Upper lobe of left lung (tissue), 6 donors: ENCODE data around the gene MEIOB. TPM values are rescaled to one million over a fixed set of nuclear protein-coding genes. Genes with fewer than 3 reads are reported as not detected.
"Not testable (repeated sequence)": the region's sequence is repeated elsewhere in the genome, so short reads cannot be mapped to it uniquely, and the experiment has no call there.

Experiments used
- ATAC-seq, 2 donors: fragments of 200-7000 bp; cut with Tn5 transposase; one replicate each; pipeline ENCODE4 v1.9.1; 2022; ENCODE audit warnings: mild to moderate bottlenecking in 2 of 2, moderate library complexity in 2 of 2; ENCODE audit not compliant: low FRiP score in 2 of 2
- DNase-seq, 2 donors: peaks; one replicate each; pipeline ENCODE4 v3.0.0-alpha.2; 2019 to 2020
- H3K27ac ChIP-seq, 4 donors: fragments of 200-600 bp; sonication (generic); one replicate each; pipeline ENCODE4 v1.5.1; 2016 to 2019
- H3K27me3 ChIP-seq, 4 donors: fragments of 200-600 bp; sonication (generic); one replicate each; pipeline ENCODE4 v1.5.1; 2017 to 2019
- H3K36me3 ChIP-seq, 4 donors: fragments of 200-600 bp; sonication (generic); one replicate each; pipeline ENCODE4 v1.5.1; 2016 to 2019
- H3K4me1 ChIP-seq, 4 donors: fragments of 200-600 bp; sonication (generic); one replicate each; pipeline ENCODE4 v1.5.1; 2018 to 2019
- H3K4me3 ChIP-seq, 4 donors: fragments of 200-600 bp; sonication (generic); one replicate each; pipeline ENCODE4 v1.5.1; 2017 to 2019; ENCODE audit warnings: mild to moderate bottlenecking in 2 of 4, moderate library complexity in 1 of 4
- H3K9me3 ChIP-seq, 4 donors: fragments of 200-600 bp; sonication (generic); one replicate each; pipeline ENCODE4 v1.5.1; 2018 to 2019
- EP300 ChIP-seq, 4 donors: sonication (generic); formaldehyde crosslinking; IDR thresholded peaks; one replicate each; pipeline ENCODE4 v1.5.1; 2017; ENCODE audit warnings: antibody characterized with exemption in 4 of 4, control low read depth in 2 of 4
- POLR2A ChIP-seq, 4 donors: fragments of 450-650 bp; IDR thresholded peaks; one replicate each; pipeline ENCODE4 v1.5.1; 2016 to 2017; ENCODE audit warnings: antibody characterized with exemption in 4 of 4, mild to moderate bottlenecking in 2 of 4
- POLR2AphosphoS5 ChIP-seq, 2 donors: sonication (generic); formaldehyde crosslinking; IDR thresholded peaks; one replicate each; pipeline ENCODE4 v1.5.1; 2017; ENCODE audit warnings: antibody characterized with exemption in 2 of 2
- WGBS, 2 donors: methylation state at CpG; one replicate each; pipeline ENCODE4 v1.1.5; 2017 to 2018; 5-methylcytosine and 5-hydroxymethylcytosine counted together
- total RNA-seq, 6 donors: library from RNA; depleted of rRNA in 4 of 6; stranded (reverse); fragments of >200 nt in 4 of 6; gene quantifications; one replicate each; pipeline versions ENCODE4 v1.1.0 to v1.2.1, GENCODE V29; 2016 to 2021
- TF ChIP-seq, protein P1 (sequence below), 6 experiments: fragments of 450-650 bp in 4 of 6; fragments of 200-600 bp in 2 of 6; sonication (generic) in 2 of 6; IDR thresholded peaks; one replicate each; pipeline ENCODE4 v1.5.1; 2016 to 2019; ENCODE audit warnings: antibody characterized with exemption in 6 of 6
- donor health status: DM: no; HTN: no; CAD: no; lungs with moderate emphysema.
- donor health status: DM: no; HTN: yes; CAD: no; lungs with severe emphysema.

Gene MEIOB
- total RNA-seq, 6 donors from 2014 or later: 0.54 TPM; not detected in 5

DNA sequence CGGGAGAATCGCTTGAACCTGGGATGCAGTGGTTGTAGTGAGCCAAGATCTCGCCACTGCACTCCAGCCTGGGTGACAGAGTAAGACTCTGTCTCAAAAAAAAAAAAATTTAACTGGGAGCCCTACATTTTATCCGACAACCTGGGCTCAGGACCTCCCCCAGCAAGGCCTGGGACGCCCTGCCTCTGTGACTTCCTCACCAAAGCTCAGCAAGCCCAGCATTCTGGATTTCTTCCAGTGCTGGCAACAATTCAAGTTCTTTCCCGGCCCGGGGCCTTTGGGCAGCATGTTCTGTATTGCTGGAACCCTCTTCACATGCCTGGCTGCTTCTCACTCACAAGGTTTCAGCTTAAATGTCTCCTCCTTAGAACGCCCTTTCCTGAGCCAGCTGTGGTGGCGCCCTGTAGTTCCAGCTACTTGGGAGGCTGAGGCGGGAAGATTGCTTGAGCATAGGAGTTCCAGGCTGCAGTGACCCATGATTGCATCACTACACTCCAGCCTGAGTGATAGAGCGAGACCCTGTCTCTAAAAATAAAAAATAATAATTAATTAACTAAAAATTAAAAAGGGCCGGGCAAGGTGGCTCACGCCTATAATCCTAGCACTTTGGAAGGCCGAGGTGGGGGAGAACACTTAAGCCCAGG is 15.9 kb upstream of the MEIOB start:
- Histone ChIP-seq H3K27ac (no peak overlapping the region), H3K36me3 (no peaks in the 10 kb centered on the region), H3K4me3 (no peak overlapping the region), H3K4me1 (no peaks in the 10 kb centered on the region), H3K9me3 (no peaks in the 10 kb centered on the region), H3K27me3 (no peaks in the 10 kb centered on the region)
- DNase-seq (no peak), ATAC-seq (no peak)
- 74 to 80% methylated on average over 14 of the region's 14 CpGs for WGBS, 2 donors
- TF ChIP-seq EP300 (IDR thresholded peaks at IDR 0.05): no peak
- TF ChIP-seq POLR2A (IDR thresholded peaks at IDR 0.05): no peak
- TF ChIP-seq POLR2AphosphoS5 (IDR thresholded peaks at IDR 0.05): no peak
- TF ChIP-seq, protein P1, sequence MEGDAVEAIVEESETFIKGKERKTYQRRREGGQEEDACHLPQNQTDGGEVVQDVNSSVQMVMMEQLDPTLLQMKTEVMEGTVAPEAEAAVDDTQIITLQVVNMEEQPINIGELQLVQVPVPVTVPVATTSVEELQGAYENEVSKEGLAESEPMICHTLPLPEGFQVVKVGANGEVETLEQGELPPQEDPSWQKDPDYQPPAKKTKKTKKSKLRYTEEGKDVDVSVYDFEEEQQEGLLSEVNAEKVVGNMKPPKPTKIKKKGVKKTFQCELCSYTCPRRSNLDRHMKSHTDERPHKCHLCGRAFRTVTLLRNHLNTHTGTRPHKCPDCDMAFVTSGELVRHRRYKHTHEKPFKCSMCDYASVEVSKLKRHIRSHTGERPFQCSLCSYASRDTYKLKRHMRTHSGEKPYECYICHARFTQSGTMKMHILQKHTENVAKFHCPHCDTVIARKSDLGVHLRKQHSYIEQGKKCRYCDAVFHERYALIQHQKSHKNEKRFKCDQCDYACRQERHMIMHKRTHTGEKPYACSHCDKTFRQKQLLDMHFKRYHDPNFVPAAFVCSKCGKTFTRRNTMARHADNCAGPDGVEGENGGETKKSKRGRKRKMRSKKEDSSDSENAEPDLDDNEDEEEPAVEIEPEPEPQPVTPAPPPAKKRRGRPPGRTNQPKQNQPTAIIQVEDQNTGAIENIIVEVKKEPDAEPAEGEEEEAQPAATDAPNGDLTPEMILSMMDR (IDR thresholded peaks at IDR 0.05): no peak

DNA sequence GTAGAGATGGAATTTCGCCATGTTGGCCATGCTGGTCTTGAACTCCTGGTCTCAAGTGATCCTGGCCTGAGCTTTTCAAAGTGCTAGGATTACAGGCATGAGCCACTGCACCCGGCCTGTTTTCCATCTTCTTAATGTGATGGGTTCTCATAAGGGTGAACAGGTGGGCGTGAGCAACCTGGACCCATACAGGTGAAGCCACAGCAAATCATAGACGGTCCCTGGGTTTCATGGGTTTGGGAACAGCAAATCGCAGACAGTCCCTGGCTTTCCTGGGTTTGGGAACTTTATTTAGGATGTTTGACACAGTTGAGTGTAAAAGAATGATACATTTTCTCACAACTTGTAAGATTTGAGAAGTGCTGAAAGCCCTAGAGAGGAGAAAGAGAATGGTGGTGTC is 12.9 kb upstream of the MEIOB start:
- DNase-seq (no peak), ATAC-seq (no peak)
- H3K27ac ChIP-seq: no peak overlapping the region
- H3K4me3 ChIP-seq: no peak overlapping the region
- no peaks in the 10 kb centered on the region for H3K4me1 ChIP-seq
- no peaks in the 10 kb centered on the region for H3K27me3 ChIP-seq
- no peaks in the 10 kb centered on the region for H3K9me3 ChIP-seq
- H3K36me3 ChIP-seq: no peaks in the 10 kb centered on the region
- WGBS, 2 donors: 77 to 83% methylated on average over 5 of the region's 5 CpGs
- TF ChIP-seq, protein P1 (IDR thresholded peaks at IDR 0.05): no peak
- no peak for TF ChIP-seq POLR2AphosphoS5 (IDR thresholded peaks at IDR 0.05)

DNA sequence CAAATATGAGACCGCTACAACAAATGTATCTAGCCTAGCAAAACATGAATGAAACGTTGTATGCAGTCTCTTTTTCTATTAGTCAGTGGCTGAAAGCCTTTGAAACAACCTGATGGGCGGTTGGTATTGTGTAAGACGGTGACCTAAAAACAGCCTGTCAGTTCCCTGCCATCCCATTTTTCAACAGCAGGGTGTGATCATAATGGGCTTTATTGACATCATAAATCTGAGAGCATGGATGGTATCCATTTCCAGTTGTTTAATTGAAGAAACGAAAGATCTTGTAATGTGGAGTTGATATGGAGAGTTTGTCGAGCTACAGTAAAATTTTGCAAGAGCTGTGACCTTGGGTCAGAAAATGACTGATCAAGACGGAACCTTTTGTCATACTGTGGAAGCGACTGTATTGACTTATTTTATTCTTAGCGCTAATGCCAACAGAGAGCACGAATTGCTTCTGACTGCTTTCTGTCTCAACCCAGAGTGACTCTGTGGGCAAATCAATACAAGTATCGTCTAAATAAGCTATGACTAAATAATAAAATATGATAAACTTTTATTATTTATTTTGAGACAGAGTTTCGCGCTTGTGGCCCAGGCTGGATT is 12.3 kb upstream of the MEIOB start:
- no peak for TF ChIP-seq POLR2AphosphoS5 (IDR thresholded peaks at IDR 0.05)
- TF ChIP-seq EP300 (IDR thresholded peaks at IDR 0.05): no peak
- TF ChIP-seq, protein P1 (IDR thresholded peaks at IDR 0.05): peak in 3 of 6 experiments; percentile 17 to 34 (median 26)
- no peak for TF ChIP-seq POLR2A (IDR thresholded peaks at IDR 0.05)
- H3K4me1 ChIP-seq: no peaks in the 10 kb centered on the region
- H3K36me3 ChIP-seq: no peaks in the 10 kb centered on the region
- ATAC-seq (no peak), DNase-seq (no peak)
- H3K9me3 ChIP-seq: no peaks in the 10 kb centered on the region
- no peaks in the 10 kb centered on the region for H3K27me3 ChIP-seq
- no peak overlapping the region for H3K27ac ChIP-seq
- no peak overlapping the region for H3K4me3 ChIP-seq
- 61 to 64% methylated on average over 13 of the region's 13 CpGs for WGBS, 2 donors

DNA sequence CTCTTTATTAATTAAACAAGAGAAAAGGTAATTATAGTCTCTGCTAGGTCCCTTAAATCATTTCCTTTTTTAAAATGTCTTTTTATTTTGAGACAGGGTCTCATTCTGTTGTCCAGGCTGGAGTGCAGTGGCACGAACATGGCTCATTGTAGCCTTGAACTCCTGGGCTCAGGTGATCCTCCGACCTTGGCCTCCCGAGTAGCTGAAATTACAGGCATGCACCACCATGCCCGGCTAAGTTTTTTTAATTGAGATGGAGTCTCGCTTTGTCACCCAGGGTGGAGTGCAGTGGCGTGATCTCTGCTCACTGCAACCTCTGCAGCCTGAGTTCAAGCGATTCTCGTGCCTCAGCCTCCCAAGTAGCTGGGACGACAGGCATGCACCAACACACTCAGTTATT is 9.2 kb upstream of the MEIOB start:
- DNase-seq, H3K4me1 ChIP-seq, H3K36me3 ChIP-seq, H3K27ac ChIP-seq, ATAC-seq, H3K27me3 ChIP-seq, H3K9me3 ChIP-seq, H3K4me3 ChIP-seq: not testable (repeated sequence)
- 83 to 90% methylated on average over 9 of the region's 9 CpGs for WGBS, 2 donors

DNA sequence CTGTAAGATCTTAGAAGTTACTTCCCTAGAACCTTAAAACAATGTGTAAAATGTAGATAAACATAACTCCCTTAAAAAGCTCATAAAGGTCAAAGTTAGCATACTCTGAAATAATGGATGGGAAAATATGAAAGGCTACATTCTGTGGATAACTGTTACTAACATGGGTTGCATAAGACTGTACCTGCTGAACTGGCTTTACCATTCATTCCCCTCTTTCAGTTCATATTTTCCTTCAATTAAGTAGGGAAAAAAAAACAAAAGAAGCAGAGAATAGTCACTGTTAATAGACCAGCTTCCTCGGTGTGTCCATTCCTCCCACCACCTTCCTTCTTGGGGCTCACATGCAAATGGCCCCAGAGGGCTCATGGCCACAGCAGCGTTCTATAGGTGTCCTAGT is 7.5 kb upstream of the MEIOB start:
- TF ChIP-seq EP300 (IDR thresholded peaks at IDR 0.05): no peak
- TF ChIP-seq, protein P1 (IDR thresholded peaks at IDR 0.05): no peak
- TF ChIP-seq POLR2A (IDR thresholded peaks at IDR 0.05): no peak
- no peak for TF ChIP-seq POLR2AphosphoS5 (IDR thresholded peaks at IDR 0.05)
- ATAC-seq: no peak
- Histone ChIP-seq H3K27ac (no peak overlapping the region), H3K9me3 (no peaks in the 10 kb centered on the region), H3K27me3 (no peaks in the 10 kb centered on the region), H3K4me3 (no peak overlapping the region), H3K36me3 (no peaks in the 10 kb centered on the region), H3K4me1 (peaks cover 0 to 4% (median 0%) of the 10 kb centered on the region in 4 donors)
- 51 to 63% methylated on average over 2 of the region's 2 CpGs for WGBS, 2 donors
- no peak for DNase-seq
